HUES64 (cell line): ENCODE results near the gene SUMO2.
"Not testable (repeated sequence)": the region's sequence is repeated elsewhere in the genome, so short reads cannot be mapped to it uniquely, and the experiment has no call there.

Experiments used
- H3K27ac ChIP-seq: 2 replicates; pipeline ENCODE4 v1.7.0; 2013; ENCODE audit warnings: low read depth, low read length, inconsistent platforms
- H3K27me3 ChIP-seq: 2 replicates; pipeline ENCODE4 v1.6.1; 2013; ENCODE audit warnings: mild to moderate bottlenecking, low read length; ENCODE audit not compliant: insufficient read depth
- H3K36me3 ChIP-seq: 2 replicates; pipeline ENCODE4 v1.6.1; 2013; ENCODE audit warnings: mild to moderate bottlenecking, low read length; ENCODE audit not compliant: insufficient read depth
- H3K4me1 ChIP-seq: 2 replicates; pipeline ENCODE4 v1.6.1; 2013; ENCODE audit warnings: mild to moderate bottlenecking, low read length, moderate library complexity; ENCODE audit not compliant: insufficient read depth
- H3K4me3 ChIP-seq: 2 replicates; pipeline ENCODE4 v1.5.1; 2013; ENCODE audit warnings: mild to moderate bottlenecking, low read length, moderate library complexity
- H3K9ac ChIP-seq: 2 replicates; pipeline ENCODE4 v1.6.1; 2013; ENCODE audit warnings: mild to moderate bottlenecking, low read depth, low read length
- H3K9me3 ChIP-seq: 2 replicates; pipeline ENCODE4 v1.6.1; 2013; ENCODE audit warnings: low read depth, low read length; ENCODE audit not compliant: insufficient read depth
- WGBS: fragments of 150-250, 120-280 bp; methylation state at CpG from one replicate; pipeline ENCODE4 v1.1.7; 2013; ENCODE audit warnings: missing lambda C conversion rate; 5-methylcytosine and 5-hydroxymethylcytosine counted together

Gene SUMO2

GRCh38 chr17:75142236-75142971 lies 40.4 kb downstream of the SUMO2 start:
- peaks cover 97% of the 10 kb centered on the region for H3K36me3 ChIP-seq
- WGBS = 96% methylated on average over 11 of the region's 13 CpGs
- H3K4me1 ChIP-seq = no peaks in the 10 kb centered on the region

GRCh38 chr17:75138519-75138918 lies 44.2 kb downstream of the SUMO2 start:
- Histone ChIP-seq H3K36me3 (peaks cover 88% of the 10 kb centered on the region), H3K27ac (no peak overlapping the region)
- 95% methylated on average over 5 of the region's 5 CpGs for WGBS

More at GRCh38 chr17:75142236-75142971, 40.4 kb downstream of the SUMO2 start:
- Histone ChIP-seq H3K27ac (no peak overlapping the region), H3K4me3 (no peak overlapping the region), H3K9me3 (no peaks in the 10 kb centered on the region), H3K9ac (no peak overlapping the region), H3K27me3 (no peaks in the 10 kb centered on the region)

GRCh38 chr17:75137762-75138161 lies 45.0 kb downstream of the SUMO2 start:
- not testable (repeated sequence) for H3K9ac ChIP-seq, H3K27ac ChIP-seq, H3K27me3 ChIP-seq, H3K4me1 ChIP-seq, H3K4me3 ChIP-seq, H3K9me3 ChIP-seq
- peaks cover 80% of the 10 kb centered on the region for H3K36me3 ChIP-seq
- WGBS = 97% methylated on average over 9 of the region's 9 CpGs

More at GRCh38 chr17:75138519-75138918, 44.2 kb downstream of the SUMO2 start:
- Histone ChIP-seq H3K27me3 (no peaks in the 10 kb centered on the region), H3K9ac (no peak overlapping the region), H3K4me1 (no peaks in the 10 kb centered on the region), H3K9me3 (no peaks in the 10 kb centered on the region), H3K4me3 (no peak overlapping the region)

GRCh38 chr17:75135946-75136345 lies 46.8 kb downstream of the SUMO2 start:
- Histone ChIP-seq H3K9ac (no peak overlapping the region), H3K36me3 (peaks cover 65% of the 10 kb centered on the region), H3K9me3 (no peaks in the 10 kb centered on the region), H3K4me3 (no peak overlapping the region), H3K4me1 (no peaks in the 10 kb centered on the region), H3K27ac (peak overlapping the region; percentile 10; the same call in 1 of the 2 replicates), H3K27me3 (no peaks in the 10 kb centered on the region)
- WGBS = 98% methylated on average over 8 of the region's 8 CpGs

GRCh38 chr17:75135452-75135851 lies 47.3 kb downstream of the SUMO2 start:
- Histone ChIP-seq H3K4me1 (no peaks in the 10 kb centered on the region; the same call in 1 of the 2 replicates), H3K4me3 (no peak overlapping the region), H3K36me3 (peaks cover 61% of the 10 kb centered on the region), H3K27ac (peak overlapping the region; percentile 52; the same call in 1 of the 2 replicates), H3K9ac (no peak overlapping the region), H3K27me3 (no peaks in the 10 kb centered on the region), H3K9me3 (no peaks in the 10 kb centered on the region)
- WGBS = 90% methylated on average over 5 of the region's 5 CpGs

GRCh38 chr17:75133607-75134347 lies 49.0 kb downstream of the SUMO2 start:
- WGBS = 93% methylated on average over 14 of the region's 14 CpGs
- H3K9ac ChIP-seq, H3K4me3 ChIP-seq, H3K27me3 ChIP-seq, H3K27ac ChIP-seq, H3K4me1 ChIP-seq, H3K9me3 ChIP-seq: not testable (repeated sequence)
- peaks cover 60% of the 10 kb centered on the region for H3K36me3 ChIP-seq

- no peak overlapping the region for H3K4me3 ChIP-seq
- no peak overlapping the region for H3K9ac ChIP-seq
- no peaks in the 10 kb centered on the region for H3K27me3 ChIP-seq
- H3K36me3 ChIP-seq = peaks cover 56% of the 10 kb centered on the region
- 91% methylated on average over 3 of the region's 3 CpGs for WGBS
- no peaks in the 10 kb centered on the region for H3K9me3 ChIP-seq
- no peaks in the 10 kb centered on the region; the same call in 1 of the 2 replicates for H3K4me1 ChIP-seq
- no peak overlapping the region for H3K27ac ChIP-seq
Measured at GRCh38 chr17:75133001-75133400, 49.8 kb downstream of the SUMO2 start.

GRCh38 chr17:75132018-75133000 lies 50.5 kb downstream of the SUMO2 start:
- peak overlapping the region; percentile 93 for H3K27ac ChIP-seq
- peak overlapping the region; percentile 94 for H3K9ac ChIP-seq
- H3K4me1 ChIP-seq, H3K27me3 ChIP-seq, H3K9me3 ChIP-seq: not testable (repeated sequence)
- H3K36me3 ChIP-seq = peaks cover 49% of the 10 kb centered on the region
- H3K4me3 ChIP-seq = peak overlapping the region; percentile 85
- whole genome bisulfite sequencing = 89% methylated on average over 40 of the region's 40 CpGs

- Histone ChIP-seq H3K4me1 (no peaks in the 10 kb centered on the region; the same call in 1 of the 2 replicates), H3K36me3 (peaks cover 40% of the 10 kb centered on the region), H3K4me3 (peak within 1 kb of the TSS; percentile 85), H3K27me3 (no peaks in the 10 kb centered on the region), H3K27ac (peak within 1 kb of the TSS; percentile 93), H3K9me3 (no peaks in the 10 kb centered on the region), H3K9ac (peak within 1 kb of the TSS; percentile 94)
- under 1% methylated on average over 82 of the region's 82 CpGs for WGBS
Measured at GRCh38 chr17:75131278-75132017, 51.3 kb downstream of the SUMO2 start, which contains the start of gene NT5C. Gene NT5C, minus strand, starts transcription at chr17:75131742. Its CDS starts 35 bp downstream, at chr17:75131707.

GRCh38 chr17:75130632-75131277 lies 52.0 kb downstream of the SUMO2 start:
- Histone ChIP-seq H3K9ac (peak overlapping the region; percentile 94), H3K27me3 (no peaks in the 10 kb centered on the region), H3K4me3 (peak overlapping the region; percentile 85), H3K4me1 (no peaks in the 10 kb centered on the region; the same call in 1 of the 2 replicates), H3K9me3 (no peaks in the 10 kb centered on the region), H3K36me3 (peaks cover 33% of the 10 kb centered on the region), H3K27ac (peak overlapping the region; percentile 93)
- WGBS = 9% methylated on average over 29 of the region's 29 CpGs
